Liver (tissue), 9 donors: ENCODE measurements around the gene TBCCD1. TPM values are rescaled to one million over a fixed set of nuclear protein-coding genes. Genes with fewer than 3 reads are reported as not detected.
"Not testable (repeated sequence)": the region's sequence is repeated elsewhere in the genome, so short reads cannot be mapped to it uniquely, and the experiment has no call there.

Experiments used
- DNase-seq: peaks from one replicate; pipeline ENCODE4 v3.0.0-alpha.2; 2017; ENCODE audit warnings: low spot score
- H3K27ac ChIP-seq, 2 donors: one replicate each; pipeline ENCODE4 v1.7.0; 2013; ENCODE audit warnings: inconsistent platforms in 2 of 2, low read length in 2 of 2, control low read depth in 1 of 2, low read depth in 1 of 2, mild to moderate bottlenecking in 1 of 2
- H3K27me3 ChIP-seq, 4 donors: one replicate each; pipeline versions ENCODE4 v1.6.1 to v1.7.0; 2013; ENCODE audit warnings: low read length in 3 of 4, inconsistent platforms in 1 of 4, mild to moderate bottlenecking in 1 of 4, moderate library complexity in 1 of 4; ENCODE audit not compliant: control insufficient read depth in 4 of 4, insufficient read depth in 4 of 4
- H3K36me3 ChIP-seq, 4 donors: one replicate each; pipeline versions ENCODE4 v1.6.1 to v1.7.0; 2013; ENCODE audit warnings: low read length in 3 of 4, mild to moderate bottlenecking in 3 of 4, low read depth in 1 of 4, moderate library complexity in 1 of 4; ENCODE audit not compliant: control insufficient read depth in 4 of 4, insufficient read depth in 3 of 4
- H3K4me1 ChIP-seq, 4 donors: one replicate each; pipeline versions ENCODE4 v1.6.1 to v1.7.0; 2013; ENCODE audit warnings: low read length in 3 of 4, mild to moderate bottlenecking in 3 of 4, moderate library complexity in 1 of 4; ENCODE audit not compliant: control insufficient read depth in 4 of 4, insufficient read depth in 4 of 4
- H3K4me3 ChIP-seq, 3 donors: one replicate each; pipeline versions ENCODE4 v1.6.1 to v1.7.0; 2013; ENCODE audit warnings: low read length in 3 of 3, control low read depth in 1 of 3, low read depth in 1 of 3, mild to moderate bottlenecking in 1 of 3
- H3K9ac ChIP-seq, 2 donors: one replicate each; pipeline ENCODE4 v1.7.0; 2013; ENCODE audit warnings: low read length in 2 of 2, mild to moderate bottlenecking in 2 of 2, moderate library complexity in 2 of 2, control low read depth in 1 of 2, low read depth in 1 of 2
- H3K9me3 ChIP-seq, 4 donors: one replicate each; pipeline versions ENCODE4 v1.6.1 to v1.7.0; 2013; ENCODE audit warnings: low read length in 3 of 4; ENCODE audit not compliant: control insufficient read depth in 4 of 4
- ATF3 ChIP-seq: IDR thresholded peaks from 2 replicates; pipeline ENCODE4 v1.6.1; 2016; ENCODE audit warnings: antibody characterized with exemption
- CTCF ChIP-seq: fragments of 150-350 bp; IDR thresholded peaks from 2 replicates; pipeline ENCODE4 v1.5.1; 2017; ENCODE audit warnings: improper control_type of control experiment, low read depth, low read length; ENCODE audit not compliant: missing input control
- EGR1 ChIP-seq, 2 donors: IDR thresholded peaks; 2 replicates each; pipeline ENCODE4 v1.6.1; 2016 to 2018; ENCODE audit warnings: antibody characterized with exemption in 2 of 2, low read depth in 2 of 2
- FOXA1 ChIP-seq: IDR thresholded peaks from 2 replicates; pipeline ENCODE4 v1.6.1; 2016; ENCODE audit warnings: antibody characterized with exemption
- FOXA2 ChIP-seq: IDR thresholded peaks from 2 replicates; pipeline ENCODE4 v1.6.1; 2016; ENCODE audit warnings: antibody characterized with exemption
- GABPA ChIP-seq, 2 donors: IDR thresholded peaks in 1 of 2; conservative IDR thresholded peaks in 1 of 2; 2 replicates each; pipeline ENCODE4 v1.6.1; 2016; ENCODE audit warnings: antibody characterized with exemption in 2 of 2, mild to moderate bottlenecking in 1 of 2, moderate library complexity in 1 of 2
- HNF4A ChIP-seq, 2 donors: conservative IDR thresholded peaks; 2 replicates each; pipeline ENCODE4 v1.6.1; 2016; ENCODE audit warnings: antibody characterized with exemption in 2 of 2, mild to moderate bottlenecking in 2 of 2
- HNF4G ChIP-seq: IDR thresholded peaks from 2 replicates; pipeline ENCODE4 v1.6.1; 2016; ENCODE audit warnings: antibody characterized with exemption
- JUND ChIP-seq, 2 donors: IDR thresholded peaks; 2 replicates each; pipeline ENCODE4 v1.6.1; 2016; ENCODE audit warnings: antibody characterized with exemption in 2 of 2
- NR2F2 ChIP-seq: IDR thresholded peaks from 2 replicates; pipeline ENCODE4 v1.6.1; 2016; ENCODE audit warnings: antibody characterized with exemption
- RAD21 ChIP-seq, 2 donors: IDR thresholded peaks; 2 replicates each; pipeline ENCODE4 v1.6.1; 2016; ENCODE audit warnings: antibody characterized with exemption in 2 of 2, mild to moderate bottlenecking in 2 of 2
- REST ChIP-seq: IDR thresholded peaks from 2 replicates; pipeline ENCODE4 v1.6.1; 2016; ENCODE audit warnings: antibody characterized with exemption, mild to moderate bottlenecking
- RXRA ChIP-seq, 2 donors: IDR thresholded peaks; 2 replicates each; pipeline ENCODE4 v1.6.1; 2017 to 2018; ENCODE audit warnings: antibody characterized with exemption in 2 of 2, mild to moderate bottlenecking in 1 of 2
- SP1 ChIP-seq: IDR thresholded peaks from 2 replicates; pipeline ENCODE4 v1.6.1; 2018; ENCODE audit warnings: antibody characterized with exemption, mild to moderate bottlenecking
- TAF1 ChIP-seq: conservative IDR thresholded peaks from 2 replicates; pipeline ENCODE4 v1.6.1; 2016; ENCODE audit warnings: antibody characterized with exemption, mild to moderate bottlenecking
- YY1 ChIP-seq: IDR thresholded peaks from 2 replicates; pipeline ENCODE4 v1.6.1; 2016; ENCODE audit warnings: antibody characterized with exemption, mild to moderate bottlenecking
- ZBTB33 ChIP-seq: IDR thresholded peaks from 2 replicates; pipeline ENCODE4 v1.6.1; 2016; ENCODE audit warnings: antibody characterized with exemption
- WGBS: extraction: QIAGEN DNeasy Blood & Tissue Kit; methylation state at CpG from one replicate; pipeline ENCODE4 v1.1.7; 2013; 5-methylcytosine and 5-hydroxymethylcytosine counted together
- polyA plus RNA-seq, 2 donors: library from polyadenylated mRNA; stranded (reverse) in 1 of 2; unstranded in 1 of 2; fragments of 200-250 nt in 1 of 2; fragments of >200 nt in 1 of 2; fragmentation: Nextera tagmentation in 1 of 2; extraction: Ambion mirVana in 1 of 2; gene quantifications; one replicate each; pipeline versions ENCODE4 v1.2.1 to v1.2.3, GENCODE V29; 2013 to 2015
- total RNA-seq, 2 donors: library from RNA; depleted of rRNA; stranded (reverse); fragments of >200 nt; gene quantifications; one replicate each; pipeline ENCODE4 v1.2.3, GENCODE V29; 2014
- TF ChIP-seq, protein P1 (sequence below): IDR thresholded peaks from 2 replicates; pipeline ENCODE4 v1.6.1; 2016; ENCODE audit warnings: antibody characterized with exemption
- donor health status: healthy.
- donor health status: healthy.
- donor health status: healthy.
- donor health status: healthy.
- donor health status: healthy.

The TBCCD1 gene
- total and polyA plus RNA-seq, 4 donors = 4.9 to 16.2 (median 10.6) TPM

DNA sequence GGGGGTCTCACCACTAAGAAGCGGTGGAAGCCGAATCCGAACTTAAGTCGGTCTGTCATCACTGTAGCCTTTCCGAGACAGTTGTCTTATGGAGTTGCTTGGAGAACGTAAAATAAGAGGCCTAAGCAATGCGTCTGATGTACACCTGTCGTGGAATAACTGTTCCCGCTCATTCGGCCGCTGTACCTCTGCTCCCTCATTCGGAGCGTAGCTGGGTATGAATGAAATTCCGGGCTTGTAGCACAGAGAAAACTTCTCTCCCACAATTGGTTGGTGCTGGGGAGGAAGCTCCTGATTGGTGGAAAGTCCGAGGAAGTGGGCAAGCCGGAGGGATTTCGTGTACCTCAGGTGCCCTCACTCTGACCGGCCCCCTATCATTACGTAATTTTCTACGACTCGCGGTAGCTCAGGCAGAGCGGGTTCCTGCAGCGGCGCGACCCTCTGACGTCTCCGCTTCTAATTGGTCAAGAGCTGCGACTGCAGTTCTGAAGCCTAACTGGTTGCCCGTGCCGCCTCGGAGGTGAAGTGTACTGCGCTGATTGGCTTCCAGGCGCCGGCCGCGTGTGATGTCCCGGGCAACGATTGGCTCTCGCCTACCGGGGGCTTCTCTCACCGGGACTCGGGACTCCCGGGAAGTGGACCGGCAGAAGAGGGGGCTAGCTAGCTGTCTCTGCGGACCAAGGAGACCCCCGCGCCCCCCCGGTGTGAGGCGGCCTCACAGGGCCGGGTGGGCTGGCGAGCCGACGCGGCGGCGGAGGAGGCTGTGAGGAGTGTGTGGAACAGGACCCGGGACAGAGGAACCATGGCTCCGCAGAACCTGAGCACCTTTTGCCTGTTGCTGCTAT, 3.2 kb upstream of the TBCCD1 start, which contains the start of gene DNAJB11 (continued):
- peak; percentile 85 for TF ChIP-seq REST
- TF ChIP-seq RXRA (IDR thresholded peaks at IDR 0.05) = peak; percentile 90 to 96
- TF ChIP-seq JUND (IDR thresholded peaks at IDR 0.05) = peak; percentile 57 to 67
- peak; percentile 57 for TF ChIP-seq NR2F2
- TF ChIP-seq, protein P1, sequence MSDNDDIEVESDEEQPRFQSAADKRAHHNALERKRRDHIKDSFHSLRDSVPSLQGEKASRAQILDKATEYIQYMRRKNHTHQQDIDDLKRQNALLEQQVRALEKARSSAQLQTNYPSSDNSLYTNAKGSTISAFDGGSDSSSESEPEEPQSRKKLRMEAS = peak; percentile 80
- no peak for TF ChIP-seq EGR1 (IDR thresholded peaks at IDR 0.05; ENCODE audit: low read depth in 2 of 2)
- peak; percentile 97 for TF ChIP-seq ZBTB33
- TF ChIP-seq HNF4A (conservative IDR thresholded peaks at IDR 0.05) = peak; percentile 44 to 48

GRCh38 chr3:186569779-186570095, 2.6 kb upstream of the TBCCD1 start:
- Histone ChIP-seq H3K27me3 (no peaks in the 10 kb centered on the region), H3K4me1 (peaks cover 0 to 40% (median 30%) of the 10 kb centered on the region in 4 donors), H3K4me3 (peak overlapping the region; percentile 44 to 75 (median 67)), H3K9ac (peak overlapping the region; percentile 70 to 85), H3K27ac (peak overlapping the region; percentile 73 to 79), H3K36me3 (peaks cover 2 to 15% (median 6%) of the 10 kb centered on the region in 4 donors), H3K9me3 (no peaks in the 10 kb centered on the region)
- TF ChIP-seq HNF4A (conservative IDR thresholded peaks at IDR 0.05) (no peak), SP1 (no peak), FOXA2 (no peak), GABPA (IDR thresholded peaks at IDR 0.05 in 1 of 2, conservative IDR thresholded peaks at IDR 0.05 in 1 of 2) (no peak), FOXA1 (no peak), YY1 (no peak), RXRA (IDR thresholded peaks at IDR 0.05) (no peak), HNF4G (no peak), RAD21 (IDR thresholded peaks at IDR 0.05) (no peak), JUND (IDR thresholded peaks at IDR 0.05) (no peak), EGR1 (IDR thresholded peaks at IDR 0.05; ENCODE audit: low read depth in 2 of 2) (no peak), TAF1 (no peak), ATF3 (no peak), CTCF (no peak)
- TF ChIP-seq, protein P1 = no peak
- DNase-seq = no peak
- 7% methylated on average over 7 of the region's 7 CpGs for WGBS

DNA sequence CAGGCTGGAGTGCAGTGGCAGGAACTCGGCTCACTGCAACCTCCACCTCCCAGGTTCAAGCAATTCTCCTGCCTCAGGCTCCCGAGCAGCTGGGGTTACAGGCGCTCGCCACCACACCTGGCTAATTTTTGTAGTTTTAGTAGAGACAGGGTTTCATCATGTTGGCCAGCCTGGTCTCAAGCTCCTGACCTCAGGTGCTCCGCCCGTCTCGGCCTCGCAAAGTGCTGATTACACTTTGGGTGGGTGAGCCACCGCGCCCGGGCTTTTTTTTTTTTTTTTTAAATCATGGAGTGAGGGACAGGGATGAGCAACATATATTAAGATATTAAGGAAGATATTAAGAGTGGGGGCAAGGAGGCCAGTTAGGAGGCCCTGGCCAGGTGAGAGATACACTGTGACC, 2.2 kb upstream of the TBCCD1 start:
- WGBS = 88% methylated on average over 11 of the region's 11 CpGs
- not testable (repeated sequence) for H3K27ac ChIP-seq, H3K27me3 ChIP-seq, H3K9ac ChIP-seq, H3K9me3 ChIP-seq, DNase-seq, H3K4me3 ChIP-seq
- Histone ChIP-seq H3K36me3 (peaks cover 2 to 13% (median 5%) of the 10 kb centered on the region in 4 donors), H3K4me1 (peaks cover 0 to 38% (median 30%) of the 10 kb centered on the region in 4 donors)
